ENCODE data around the gene DNAJB5.
"Not testable (repeated sequence)": the region's sequence is repeated elsewhere in the genome, so short reads cannot be mapped to it uniquely, and the experiment has no call there.

Gene DNAJB5

GRCh38 chr9:34998266-34998665 is 8.7 kb downstream of the DNAJB5 start:
- DNase-seq (ENCODE audit: low read depth in 1 of 2, low spot score in 1 of 2) = no peak

- DNase-seq (ENCODE audit: low read depth in 1 of 2, low spot score in 1 of 2) = no peak
Observed at GRCh38 chr9:34999576-34999975, 10.0 kb downstream of the DNAJB5 start.

GRCh38 chr9:35000535-35001284 is 11.2 kb downstream of the DNAJB5 start:
- no peak for DNase-seq (ENCODE audit: low read depth in 1 of 2, low spot score in 1 of 2)

GRCh38 chr9:35001285-35001677 is 11.7 kb downstream of the DNAJB5 start:
- DNase-seq (ENCODE audit: low read depth in 1 of 2, low spot score in 1 of 2) = no peak

- no peak for DNase-seq (ENCODE audit: low read depth in 1 of 2, low spot score in 1 of 2)
Observed at GRCh38 chr9:35001803-35002502, 12.4 kb downstream of the DNAJB5 start.

- DNase-seq (ENCODE audit: low read depth in 1 of 2, low spot score in 1 of 2) = no peak
Observed at GRCh38 chr9:35002623-35003022, 13.1 kb downstream of the DNAJB5 start.

GRCh38 chr9:35004299-35004698 is 14.8 kb downstream of the DNAJB5 start:
- DNase-seq (ENCODE audit: low read depth in 1 of 2, low spot score in 1 of 2) = not testable (repeated sequence)

GRCh38 chr9:35010351-35010958 is 20.9 kb downstream of the DNAJB5 start:
- no peak for DNase-seq (ENCODE audit: low read depth in 1 of 2, low spot score in 1 of 2)

- no peak for DNase-seq (ENCODE audit: low read depth in 1 of 2, low spot score in 1 of 2)
Observed at GRCh38 chr9:35014517-35014916, 25.0 kb downstream of the DNAJB5 start.

- DNase-seq (ENCODE audit: low read depth in 1 of 2, low spot score in 1 of 2) = not testable (repeated sequence)
Observed at GRCh38 chr9:35023443-35023842, 33.9 kb downstream of the DNAJB5 start.

- no peak for DNase-seq (ENCODE audit: low read depth in 1 of 2, low spot score in 1 of 2)
Observed at GRCh38 chr9:35026671-35027070, 37.1 kb downstream of the DNAJB5 start.

GRCh38 chr9:35027374-35027773 is 37.8 kb downstream of the DNAJB5 start:
- DNase-seq (ENCODE audit: low read depth in 1 of 2, low spot score in 1 of 2) = no peak

GRCh38 chr9:35027860-35028259 is 38.3 kb downstream of the DNAJB5 start:
- DNase-seq (ENCODE audit: low read depth in 1 of 2, low spot score in 1 of 2) = no peak

GRCh38 chr9:35028341-35028740 is 38.8 kb downstream of the DNAJB5 start:
- DNase-seq (ENCODE audit: low read depth in 1 of 2, low spot score in 1 of 2) = no peak

GRCh38 chr9:35029241-35029640 is 39.7 kb downstream of the DNAJB5 start:
- DNase-seq (ENCODE audit: low read depth in 1 of 2, low spot score in 1 of 2) = no peak

GRCh38 chr9:35029852-35030251 is 40.3 kb downstream of the DNAJB5 start:
- no peak for DNase-seq (ENCODE audit: low read depth in 1 of 2, low spot score in 1 of 2)

GRCh38 chr9:35033101-35033500 is 43.6 kb downstream of the DNAJB5 start:
- DNase-seq (ENCODE audit: low read depth in 1 of 2, low spot score in 1 of 2) = no peak

GRCh38 chr9:35035851-35036701 is 46.5 kb downstream of the DNAJB5 start:
- peak in 1 of 2 donors; percentile 7 for DNase-seq (ENCODE audit: low read depth in 1 of 2, low spot score in 1 of 2)

- no peak for DNase-seq (ENCODE audit: low read depth in 1 of 2, low spot score in 1 of 2)
Observed at GRCh38 chr9:35042081-35042604, 52.6 kb downstream of the DNAJB5 start.

GRCh38 chr9:35042891-35043545 is 53.5 kb downstream of the DNAJB5 start:
- no peak for DNase-seq (ENCODE audit: low read depth in 1 of 2, low spot score in 1 of 2)

GRCh38 chr9:35044071-35044470 is 54.5 kb downstream of the DNAJB5 start:
- DNase-seq (ENCODE audit: low read depth in 1 of 2, low spot score in 1 of 2) = no peak
